A549 (cell line): ENCODE measurements around the gene KLHL6.

Experiments
- CHD4 ChIP-seq: fragments of 200-600 bp; sonication (generic); IDR thresholded peaks from 2 replicates; pipeline ENCODE4 v1.6.1; 2016; ENCODE audit warnings: antibody characterized with exemption, mild to moderate bottlenecking, borderline replicate concordance
- HDAC2 ChIP-seq: fragments of 200-600 bp; sonication (generic); IDR thresholded peaks from 2 replicates; pipeline ENCODE4 v1.6.1; 2016
- MAFK ChIP-seq: fragments of 450-650 bp; IDR thresholded peaks from 2 replicates; pipeline ENCODE4 v1.6.1; 2014; ENCODE audit not compliant: partially characterized antibody
- POLR2A ChIP-seq: IDR thresholded peaks from 2 replicates; pipeline ENCODE4 v1.6.1; 2012; ENCODE audit warnings: mild to moderate bottlenecking, low read length
- RCOR1 ChIP-seq: fragments of 150-350 bp; IDR thresholded peaks from 2 replicates; pipeline ENCODE4 v1.6.1; 2014; ENCODE audit warnings: antibody characterized with exemption, low read length, low read depth
- RFX5 ChIP-seq: fragments of 450-650 bp; IDR thresholded peaks from 2 replicates; pipeline ENCODE4 v1.7.1; 2014; ENCODE audit warnings: antibody characterized with exemption, mild to moderate bottlenecking, moderate library complexity
- SMC3 ChIP-seq: fragments of >200 bp; sonication (Bioruptor Twin); formaldehyde crosslinking; IDR thresholded peaks from 3 replicates; pipeline ENCODE4 v1.6.1; 2018; ENCODE audit warnings: inconsistent platforms
- ZFP36 ChIP-seq: fragments of 450-650 bp; IDR thresholded peaks from 2 replicates; pipeline ENCODE4 v1.6.1; 2014; ENCODE audit warnings: borderline replicate concordance; ENCODE audit not compliant: partially characterized antibody
- ZSCAN20 ChIP-seq: fragments of 250-450 bp; sonication (Bioruptor Pico); IDR thresholded peaks from 2 replicates; pipeline ENCODE4 v1.8.0; 2022; ENCODE audit warnings: mild to moderate bottlenecking, moderate library complexity
- TF ChIP-seq, protein P1 (sequence below): IDR thresholded peaks from 2 replicates; pipeline ENCODE4 v1.6.1; 2012; ENCODE audit warnings: low read depth, borderline replicate concordance
- TF ChIP-seq, protein P2 (sequence below): fragments of >200 bp; sonication (Bioruptor Twin); formaldehyde crosslinking; IDR thresholded peaks from 3 replicates; pipeline ENCODE4 v1.5.1; 2016
- TF ChIP-seq, protein P3 (sequence below): fragments of 450-650 bp; IDR thresholded peaks from 2 replicates; pipeline ENCODE4 v1.6.1; 2014; ENCODE audit warnings: antibody characterized with exemption

DNA sequence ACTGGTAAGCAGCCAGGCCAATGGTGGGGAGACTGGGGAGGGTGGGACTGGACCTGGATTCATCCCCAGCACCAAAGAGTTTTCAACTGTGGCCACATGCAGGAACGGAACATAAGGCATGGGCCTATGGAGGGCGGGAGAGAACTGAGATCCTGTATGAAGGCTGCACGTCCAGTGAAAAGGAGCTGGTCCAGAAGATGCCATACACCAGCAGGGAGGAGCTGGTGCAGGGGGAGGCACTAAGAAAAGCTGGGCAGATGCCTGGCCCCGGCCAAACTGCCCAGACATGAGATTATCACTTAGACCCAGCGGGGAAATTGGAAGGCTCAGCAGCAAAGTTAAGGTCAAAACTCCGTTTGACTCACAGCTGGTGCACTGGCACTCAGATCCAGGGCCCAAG lies 69.0 kb downstream of the KLHL6 start:
- no peak for TF ChIP-seq POLR2A
- TF ChIP-seq RFX5: no peak
- TF ChIP-seq, protein P1, sequence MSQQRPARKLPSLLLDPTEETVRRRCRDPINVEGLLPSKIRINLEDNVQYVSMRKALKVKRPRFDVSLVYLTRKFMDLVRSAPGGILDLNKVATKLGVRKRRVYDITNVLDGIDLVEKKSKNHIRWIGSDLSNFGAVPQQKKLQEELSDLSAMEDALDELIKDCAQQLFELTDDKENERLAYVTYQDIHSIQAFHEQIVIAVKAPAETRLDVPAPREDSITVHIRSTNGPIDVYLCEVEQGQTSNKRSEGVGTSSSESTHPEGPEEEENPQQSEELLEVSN: no peak
- TF ChIP-seq ZSCAN20 (CRISPR knock-in tag): no peak
- TF ChIP-seq, protein P2, sequence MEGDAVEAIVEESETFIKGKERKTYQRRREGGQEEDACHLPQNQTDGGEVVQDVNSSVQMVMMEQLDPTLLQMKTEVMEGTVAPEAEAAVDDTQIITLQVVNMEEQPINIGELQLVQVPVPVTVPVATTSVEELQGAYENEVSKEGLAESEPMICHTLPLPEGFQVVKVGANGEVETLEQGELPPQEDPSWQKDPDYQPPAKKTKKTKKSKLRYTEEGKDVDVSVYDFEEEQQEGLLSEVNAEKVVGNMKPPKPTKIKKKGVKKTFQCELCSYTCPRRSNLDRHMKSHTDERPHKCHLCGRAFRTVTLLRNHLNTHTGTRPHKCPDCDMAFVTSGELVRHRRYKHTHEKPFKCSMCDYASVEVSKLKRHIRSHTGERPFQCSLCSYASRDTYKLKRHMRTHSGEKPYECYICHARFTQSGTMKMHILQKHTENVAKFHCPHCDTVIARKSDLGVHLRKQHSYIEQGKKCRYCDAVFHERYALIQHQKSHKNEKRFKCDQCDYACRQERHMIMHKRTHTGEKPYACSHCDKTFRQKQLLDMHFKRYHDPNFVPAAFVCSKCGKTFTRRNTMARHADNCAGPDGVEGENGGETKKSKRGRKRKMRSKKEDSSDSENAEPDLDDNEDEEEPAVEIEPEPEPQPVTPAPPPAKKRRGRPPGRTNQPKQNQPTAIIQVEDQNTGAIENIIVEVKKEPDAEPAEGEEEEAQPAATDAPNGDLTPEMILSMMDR: no peak
- no peak for TF ChIP-seq MAFK
- TF ChIP-seq, protein P3, sequence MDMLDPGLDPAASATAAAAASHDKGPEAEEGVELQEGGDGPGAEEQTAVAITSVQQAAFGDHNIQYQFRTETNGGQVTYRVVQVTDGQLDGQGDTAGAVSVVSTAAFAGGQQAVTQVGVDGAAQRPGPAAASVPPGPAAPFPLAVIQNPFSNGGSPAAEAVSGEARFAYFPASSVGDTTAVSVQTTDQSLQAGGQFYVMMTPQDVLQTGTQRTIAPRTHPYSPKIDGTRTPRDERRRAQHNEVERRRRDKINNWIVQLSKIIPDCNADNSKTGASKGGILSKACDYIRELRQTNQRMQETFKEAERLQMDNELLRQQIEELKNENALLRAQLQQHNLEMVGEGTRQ: no peak
- no peak for TF ChIP-seq CHD4
- TF ChIP-seq RCOR1: no peak
- no peak for TF ChIP-seq SMC3
- no peak for TF ChIP-seq ZFP36
- TF ChIP-seq HDAC2: no peak
